ENCODE measurements around the gene NDUFAF2. TPM values are rescaled to one million over a fixed set of nuclear protein-coding genes. Genes with fewer than 3 reads are reported as not detected.

NDUFAF2 gene
- total and polyA plus RNA-seq, 2 experiments from 2014 or later: 31.6 to 155 TPM

GRCh38 chr5:61004448-61004847 lies 59.4 kb downstream of the NDUFAF2 start:
- no peak overlapping the region for H3K4me3 Mint-ChIP-seq
- H3K9me2 ChIP-seq (ENCODE audit: insufficient read depth): no peaks in the 10 kb centered on the region
- H3K9me3 Mint-ChIP-seq: no peaks in the 10 kb centered on the region; the same call in 2 of the 3 replicates
- peaks cover 5% of the 10 kb centered on the region; the same call in 1 of the 2 replicates for H3K4me1 ChIP-seq (ENCODE audit: insufficient read depth)
- no peaks in the 10 kb centered on the region for H3K36me3 ChIP-seq (ENCODE audit: insufficient read depth)
- no peak overlapping the region for H3K27ac ChIP-seq (ENCODE audit: low read depth)
- peaks cover 6% of the 10 kb centered on the region; the same call in 2 of the 3 replicates for H3K36me3 Mint-ChIP-seq (ENCODE audit: low read depth)
- H3K27me3 ChIP-seq (ENCODE audit: insufficient read depth): no peaks in the 10 kb centered on the region
- H3K4me1 Mint-ChIP-seq: peaks cover 15% of the 10 kb centered on the region
- DNase-seq (ENCODE audit: low spot score) (no peak), ATAC-seq (no peak)
- no peak overlapping the region for H3K4me3 ChIP-seq
- TF ChIP-seq ZNF114 (CRISPR knock-in tag; IDR thresholded peaks at IDR 0.05) (no peak), ZNF462 (CRISPR knock-in tag; IDR thresholded peaks at IDR 0.05) (no peak), STAT1 (IDR thresholded peaks at IDR 0.05; ENCODE audit: unreplicated experiment) (no peak), JUNB (IDR thresholded peaks at IDR 0.05; ENCODE audit: unreplicated experiment) (no peak)
- H3K27ac Mint-ChIP-seq: no peak overlapping the region
- H3K27me3 Mint-ChIP-seq (ENCODE audit: insufficient read depth, low read depth, poor library complexity): no peaks in the 10 kb centered on the region
- H4K20me1 ChIP-seq (replicated peaks; ENCODE audit: insufficient read depth): no peaks in the 10 kb centered on the region
- no peak overlapping the region for H2AFZ ChIP-seq
- no peak overlapping the region for H3K4me2 ChIP-seq
- H3K79me2 ChIP-seq (replicated peaks; ENCODE audit: insufficient read depth): no peaks in the 10 kb centered on the region; the same call in 1 of the 2 replicates
- H3F3A ChIP-seq (replicated peaks; ENCODE audit: low read depth): no peaks in the 10 kb centered on the region

- Histone ChIP-seq H3K4me1 (ENCODE audit: insufficient read depth) (no peaks in the 10 kb centered on the region), H3K9me2 (ENCODE audit: insufficient read depth) (no peaks in the 10 kb centered on the region), H3K27me3 (ENCODE audit: insufficient read depth) (no peaks in the 10 kb centered on the region), H3F3A (replicated peaks; ENCODE audit: low read depth) (no peaks in the 10 kb centered on the region), H3K79me2 (replicated peaks; ENCODE audit: insufficient read depth) (no peaks in the 10 kb centered on the region; the same call in 1 of the 2 replicates), H3K4me3 (no peak overlapping the region), H3K36me3 (ENCODE audit: insufficient read depth) (no peaks in the 10 kb centered on the region), H3K27ac (ENCODE audit: low read depth) (no peak overlapping the region), H4K20me1 (replicated peaks; ENCODE audit: insufficient read depth) (0 out of 2 replicates have a peak, but pooled peaks cover 5% of the 10 kb centered on the region), H3K4me2 (no peak overlapping the region), H2AFZ (no peak overlapping the region)
- H3K36me3 Mint-ChIP-seq (ENCODE audit: low read depth): peaks cover 1% of the 10 kb centered on the region; the same call in 2 of the 3 replicates
- no peak for ATAC-seq
- H3K27me3 Mint-ChIP-seq (ENCODE audit: insufficient read depth, low read depth, poor library complexity): no peaks in the 10 kb centered on the region
- no peaks in the 10 kb centered on the region; the same call in 2 of the 3 replicates for H3K9me3 Mint-ChIP-seq
- no peak overlapping the region for H3K27ac Mint-ChIP-seq
- H3K4me1 Mint-ChIP-seq: no peaks in the 10 kb centered on the region
- no peak for DNase-seq (ENCODE audit: low spot score)
- H3K4me3 Mint-ChIP-seq: no peak overlapping the region
- TF ChIP-seq NANOG (IDR thresholded peaks at IDR 0.05; ENCODE audit: borderline replicate concordance) (no peak), REST (IDR thresholded peaks at IDR 0.05; ENCODE audit: unreplicated experiment) (no peak), CREB1 (CRISPR knock-in tag; IDR thresholded peaks at IDR 0.05; ENCODE audit: low read depth) (no peak), ZNF114 (CRISPR knock-in tag; IDR thresholded peaks at IDR 0.05) (no peak), ETS1 (IDR thresholded peaks at IDR 0.05) (no peak), POLR2AphosphoS5 (IDR thresholded peaks at IDR 0.05; ENCODE audit: low read depth) (no peak), CTCF (conservative IDR thresholded peaks at IDR 0.05; ENCODE audit: low read depth in 2 of 2) (no peak)
Measured at GRCh38 chr5:61009907-61010306, 64.9 kb downstream of the NDUFAF2 start.

Measured in GM23338 (cell line).